HepG2 (cell line): ENCODE results near the gene C11orf21. TPM values are rescaled to one million over a fixed set of nuclear protein-coding genes. Genes with fewer than 3 reads are reported as not detected.

Source experiments
- ATAC-seq: fragments of 200-7000 bp; cut with Tn5 transposase; 3 replicates; pipeline ENCODE4 v1.9.1; 2020; ENCODE audit warnings: mild to moderate bottlenecking, moderate library complexity
- BruUV-seq: library from RNA; stranded (reverse); fragments of 400-500 nt; replicated peaks from 2 replicates; lab custom pipeline; 2021; lab: Mats Ljungman, UMichigan
- CTCF ChIA-PET: fragments of 300-600 bp; formaldehyde crosslinking; extraction: SDS; loops from one replicate; lab custom pipeline; 2021; ENCODE audit warnings: low total read pairs, inconsistent platforms, low intra/inter-chr PET ratio; lab: Yijun Ruan, JAX
- POLR2A ChIA-PET: fragments of 350-600 bp; sonication (Branson Sonifier 250); formaldehyde crosslinking; loops from one replicate; lab custom pipeline; 2020; ENCODE audit warnings: antibody characterized with exemption, inconsistent platforms; lab: Yijun Ruan, JAX
- DNase-seq: peaks from one replicate; pipeline ENCODE4 v3.0.0-alpha.2; 2015; ENCODE audit warnings: low spot score
- FAIRE-seq: peaks from 3 replicates; lab custom pipeline; 2011; peaks lifted over from hg19 to GRCh38; lab: Jason Lieb, UNC
- H2AFZ ChIP-seq: one replicate; pipeline ENCODE4 v1.6.1; 2011; ENCODE audit warnings: low read length, inconsistent platforms
- H3K27ac ChIP-seq: fragments of 300-600 bp; 3 replicates; pipeline ENCODE4 v1.8.0; 2011; ENCODE audit warnings: mixed run types, mild to moderate bottlenecking, mixed read lengths, low read length, inconsistent platforms; ENCODE audit not compliant: insufficient read depth; ENCODE audit errors: extremely low read length
- H3K27me3 ChIP-seq, 2 experiments: fragments of 200-600 bp in 1 of 2; 2 replicates in 1 of 2; 3 replicates in 1 of 2; pipeline versions ENCODE4 v1.6.0 to v1.8.0; 2011; ENCODE audit warnings: low read length in 2 of 2, mild to moderate bottlenecking in 2 of 2, moderate library complexity in 2 of 2, inconsistent platforms in 1 of 2; ENCODE audit not compliant: insufficient read depth in 2 of 2, control insufficient read depth in 1 of 2
- H3K36me3 ChIP-seq, 2 experiments: fragments of 200-600 bp in 1 of 2; replicated peaks in 1 of 2; 2 replicates in 1 of 2; 3 replicates in 1 of 2; pipeline versions ENCODE4 v1.5.1 to v1.8.0; 2011; ENCODE audit warnings: low read length in 2 of 2, inconsistent platforms in 1 of 2; ENCODE audit not compliant: insufficient read depth in 2 of 2, control insufficient read depth in 1 of 2
- H3K4me1 ChIP-seq: 2 replicates; pipeline ENCODE4 v1.5.1; 2012; ENCODE audit warnings: low read length, inconsistent platforms; ENCODE audit not compliant: insufficient read depth
- H3K4me2 ChIP-seq: 2 replicates; pipeline ENCODE4 v1.6.0; 2011; ENCODE audit warnings: low read depth, low read length, inconsistent platforms
- H3K4me3 ChIP-seq, 3 experiments: fragments of 200-600 bp in 1 of 3; sonication (generic), shearing (Covaris generic) in 1 of 3; replicated peaks in 1 of 3; 2 replicates each; pipeline ENCODE4 v1.5.1; 2011 to 2016; ENCODE audit warnings: low read length in 3 of 3, inconsistent platforms in 2 of 3, low read depth in 2 of 3, mild to moderate bottlenecking in 2 of 3, control low read depth in 1 of 3, mixed read lengths in 1 of 3; ENCODE audit not compliant: insufficient read depth in 1 of 3
- H3K79me2 ChIP-seq: one replicate; pipeline ENCODE4 v1.6.1; 2011; ENCODE audit warnings: low read length, inconsistent platforms; ENCODE audit not compliant: insufficient read depth
- H3K9ac ChIP-seq: 2 replicates; pipeline ENCODE4 v1.6.0; 2011; ENCODE audit warnings: mild to moderate bottlenecking, low read depth, low read length, inconsistent platforms; ENCODE audit not compliant: insufficient read depth
- H3K9me3 ChIP-seq: 2 replicates; pipeline ENCODE4 v1.5.1; 2012; ENCODE audit warnings: mild to moderate bottlenecking, low read length
- H4K20me1 ChIP-seq: 2 replicates; pipeline ENCODE4 v1.6.0; 2011; ENCODE audit warnings: inconsistent platforms, mild to moderate bottlenecking, low read length, moderate library complexity; ENCODE audit not compliant: insufficient read depth
- IRF9 ChIP-seq: sonication (generic); formaldehyde crosslinking; IDR thresholded peaks from 2 replicates; pipeline ENCODE4 v1.8.0; 2022; ENCODE audit warnings: missing genetic modification reagents, mild to moderate bottlenecking, borderline replicate concordance
- ISX ChIP-seq: sonication (generic); formaldehyde crosslinking; conservative IDR thresholded peaks from 2 replicates; pipeline ENCODE4 v1.5.0; 2020; ENCODE audit warnings: missing genetic modification reagents
- JDP2 ChIP-seq: sonication (generic); formaldehyde crosslinking; IDR thresholded peaks from 2 replicates; pipeline ENCODE4 v1.8.1; 2022; ENCODE audit warnings: missing genetic modification reagents, borderline replicate concordance
- MXD4 ChIP-seq: IDR thresholded peaks from 2 replicates; pipeline ENCODE4 v1.6.1; 2016; ENCODE audit warnings: mild to moderate bottlenecking, missing biosample characterization, missing genetic modification reagents
- NR3C1 ChIP-seq: sonication (generic); formaldehyde crosslinking; IDR thresholded peaks from 2 replicates; pipeline ENCODE4 v1.4.0; 2020; ENCODE audit warnings: missing genetic modification reagents
- PCBP2 ChIP-seq: fragments of 200-400 bp; formaldehyde crosslinking; optimal IDR thresholded peaks from 2 replicates; pipeline ENCODE3; 2018; ENCODE audit warnings: low read length, low read depth; ENCODE audit not compliant: poor library complexity, severe bottlenecking
- POLR2A ChIP-seq, 2 experiments: IDR thresholded peaks; 2 replicates each; pipeline ENCODE4 v1.6.1; 2011; ENCODE audit warnings: low read depth in 2 of 2, low read length in 2 of 2, mild to moderate bottlenecking in 1 of 2, moderate library complexity in 1 of 2; ENCODE audit not compliant: insufficient read depth in 1 of 2
- SAFB2 ChIP-seq: sonication (generic); formaldehyde crosslinking; IDR thresholded peaks from 2 replicates; pipeline ENCODE4 v1.5.1; 2020; ENCODE audit warnings: missing genetic modification reagents, low read depth, mild to moderate bottlenecking, borderline replicate concordance
- SMARCC2 ChIP-seq: fragments of 450-650 bp; IDR thresholded peaks from 2 replicates; pipeline ENCODE4 v1.6.1; 2017; ENCODE audit warnings: antibody characterized with exemption, mild to moderate bottlenecking
- ZC3H13 ChIP-seq: sonication (generic); formaldehyde crosslinking; IDR thresholded peaks from 2 replicates; pipeline ENCODE4 v1.8.1; 2023; ENCODE audit warnings: mild to moderate bottlenecking, missing genetic modification reagents, moderate library complexity
- ZFP82 ChIP-seq: sonication (generic); formaldehyde crosslinking; IDR thresholded peaks from 2 replicates; pipeline ENCODE4 v1.5.1; 2020; ENCODE audit warnings: mild to moderate bottlenecking, missing genetic modification reagents, borderline replicate concordance
- ZMAT3 ChIP-seq: sonication (generic); formaldehyde crosslinking; conservative IDR thresholded peaks from 2 replicates; pipeline ENCODE4 v1.7.0; 2021; ENCODE audit warnings: missing genetic modification reagents
- ZNF329 ChIP-seq: sonication (generic); formaldehyde crosslinking; IDR thresholded peaks from 2 replicates; pipeline ENCODE4 v1.9.0; 2021; ENCODE audit warnings: low read depth, mild to moderate bottlenecking, missing genetic modification reagents
- WGBS: methylation state at CpG from one replicate; pipeline ENCODE4 v1.1.6; 2017; ENCODE audit warnings: low lambda C conversion rate; 5-methylcytosine and 5-hydroxymethylcytosine counted together
- in situ Hi-C: cut with HindIII; loops from 2 replicates; pipeline ENCODE4 v1.10.0; 2017; ENCODE audit warnings: low pct_unique_long_range_greater_than_20kb; ENCODE audit not compliant: extremely low pct_ligation_motif_present
- intact Hi-C: fragments of 100-400 bp; cut with micrococcal nuclease; formaldehyde crosslinking; loops from one replicate; pipeline ENCODE4 v1.10.0; 2022; ENCODE audit not compliant: unreplicated experiment
- polyA plus RNA-seq, 8 experiments: library from polyadenylated mRNA; depleted of rRNA in 3 of 8; stranded (reverse) in 7 of 8; unstranded in 1 of 8; fragments of >200 nt; fragmentation: Illumina TruSeq in 4 of 8; extraction: Trizol in 4 of 8; gene quantifications; 2 replicates each; pipeline versions ENCODE4 v1.2.1 to v1.2.3, GENCODE V29; 2011 to 2016; ENCODE audit warnings: low read depth in 4 of 8, missing spikeins in 1 of 8, mixed read lengths in 1 of 8; ENCODE audit not compliant: insufficient read depth in 1 of 8
- total RNA-seq, 5 experiments: library from RNA; depleted of rRNA; stranded (reverse); fragments of >200 nt; fragmentation: Illumina TruSeq; extraction: Trizol; gene quantifications; 2 replicates each; pipeline ENCODE4 v1.2.3, GENCODE V29; 2016; ENCODE audit warnings: low read depth in 1 of 5

Gene C11orf21
- total and polyA plus RNA-seq, 2 of the 13 experiments (the other 11 are each of a cell fraction or from before 2014, with no cell fraction given) = 0.08 TPM; not detected in 1

- TF ChIP-seq IRF9 (CRISPR knock-in tag) = no peak
- no peak for TF ChIP-seq ZMAT3 (CRISPR knock-in tag)
- no peak for TF ChIP-seq PCBP2
- TF ChIP-seq ISX (CRISPR knock-in tag) = no peak
- no peak for TF ChIP-seq SAFB2 (CRISPR knock-in tag)
- TF ChIP-seq ZC3H13 = no peak
- TF ChIP-seq NR3C1 (CRISPR knock-in tag) = no peak
- TF ChIP-seq JDP2 (CRISPR knock-in tag) = no peak
- TF ChIP-seq, all 625 proteins: peak for 0
These were observed 29.7 kb upstream of the C11orf21 start (continued) for GRCh38 chr11:2331404-2331803.

DNA sequence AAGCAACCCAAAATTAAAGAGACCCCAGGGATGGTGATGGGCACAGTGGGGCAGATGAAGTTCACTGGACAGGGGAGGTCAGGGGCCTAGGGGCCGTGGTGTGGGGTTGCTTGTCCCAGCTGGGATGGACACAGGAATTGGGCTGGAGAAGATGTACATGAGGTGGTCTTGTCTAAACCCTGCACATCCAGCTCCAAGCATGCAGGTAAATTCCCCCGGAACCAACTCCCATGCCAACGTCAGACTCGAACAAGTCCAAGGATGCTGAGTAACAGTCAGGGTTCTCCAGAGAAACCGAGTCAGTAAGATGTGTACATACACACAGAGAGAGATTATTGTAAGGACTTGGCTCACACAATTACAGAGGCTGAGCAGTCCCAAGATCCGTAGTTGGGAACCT lies 29.0 kb upstream of the C11orf21 start:
- 27% methylated on average over 6 of the region's 6 CpGs for WGBS

More for the DNA sequence above, 29.0 kb upstream of the C11orf21 start:
- BruUV-seq = no TSS peak
- no peak overlapping the region for H3K4me3 ChIP-seq
- H3K9ac ChIP-seq = no peak overlapping the region
- CTCF ChIA-PET = no interaction called here
- 0 out of 2 replicates have a peak, but pooled peaks cover 13% of the 10 kb centered on the region for H3K9me3 ChIP-seq
- H3K36me3 ChIP-seq = no peaks in the 10 kb centered on the region
- peaks cover 4 to 39% of the 10 kb centered on the region in 2 experiments; a peak in 3 of 5 replicates for H3K27me3 ChIP-seq
- DNase-seq = no peak
- intact Hi-C loops = no loop called here
- no peaks in the 10 kb centered on the region for H4K20me1 ChIP-seq
- no peaks in the 10 kb centered on the region for H3K79me2 ChIP-seq
- H3K4me1 ChIP-seq = no peaks in the 10 kb centered on the region
- TF ChIP-seq MXD4 (CRISPR knock-in tag) (no peak), SMARCC2 (no peak), POLR2A (IDR thresholded peaks at IDR 0.05; ENCODE audit: insufficient read depth in 1 of 2, low read depth in 2 of 2, low read length in 2 of 2) (no peak), ZNF329 (CRISPR knock-in tag) (no peak), ZFP82 (CRISPR knock-in tag) (no peak)
- POLR2A ChIA-PET = no interaction called here
- no peak overlapping the region for H3K4me2 ChIP-seq
- no peak for ATAC-seq
- no peak overlapping the region for H3K27ac ChIP-seq
- no peak for FAIRE-seq
- no peak overlapping the region for H2AFZ ChIP-seq
- in situ Hi-C loops = no loop called here
